IPS-NIHi11 (cell line): ENCODE results near the gene RAB30.
"Not testable (repeated sequence)": the region's sequence is repeated elsewhere in the genome, so short reads cannot be mapped to it uniquely, and the experiment has no call there.

ENCODE experiments used
- DNase-seq: peaks from one replicate; pipeline ENCODE4 v3.0.0; 2012; ENCODE audit warnings: mixed read lengths, low spot score

RAB30 gene

GRCh38 chr11:82981852-82982251 lies 89.8 kb downstream of the RAB30 start:
- DNase-seq = no peak

- no peak for DNase-seq
These were observed 90.8 kb downstream of the RAB30 start for GRCh38 chr11:82980947-82981346.

- DNase-seq = no peak
These were observed 91.4 kb downstream of the RAB30 start for GRCh38 chr11:82980292-82980691.

GRCh38 chr11:82979824-82980223 lies 91.9 kb downstream of the RAB30 start:
- DNase-seq = no peak

- DNase-seq = no peak
These were observed 93.1 kb downstream of the RAB30 start for GRCh38 chr11:82978422-82979099.

- DNase-seq = no peak
These were observed 94.9 kb downstream of the RAB30 start for GRCh38 chr11:82976786-82977185.

- DNase-seq = no peak
These were observed 95.8 kb downstream of the RAB30 start for GRCh38 chr11:82975882-82976281.

- DNase-seq = no peak
These were observed 96.8 kb downstream of the RAB30 start for GRCh38 chr11:82974851-82975250.

GRCh38 chr11:82974135-82974534 lies 97.6 kb downstream of the RAB30 start:
- no peak for DNase-seq

GRCh38 chr11:82972103-82972502 lies 99.6 kb downstream of the RAB30 start:
- no peak for DNase-seq

GRCh38 chr11:82971519-82971946 lies 100.2 kb downstream of the RAB30 start:
- not testable (repeated sequence) for DNase-seq

GRCh38 chr11:82970507-82971083 lies 101.1 kb downstream of the RAB30 start:
- not testable (repeated sequence) for DNase-seq

- DNase-seq = no peak
These were observed 101.9 kb downstream of the RAB30 start for GRCh38 chr11:82969811-82970210.

GRCh38 chr11:82967381-82967780 lies 104.3 kb downstream of the RAB30 start:
- no peak for DNase-seq

GRCh38 chr11:82962021-82962420 lies 109.7 kb downstream of the RAB30 start:
- DNase-seq = not testable (repeated sequence)

- no peak for DNase-seq
These were observed 110.9 kb downstream of the RAB30 start for GRCh38 chr11:82960779-82961143.

- no peak for DNase-seq
These were observed 111.5 kb downstream of the RAB30 start for GRCh38 chr11:82959987-82960778.

- not testable (repeated sequence) for DNase-seq
These were observed 115.8 kb downstream of the RAB30 start for GRCh38 chr11:82955736-82956453.

GRCh38 chr11:82950502-82950901 lies 121.2 kb downstream of the RAB30 start:
- not testable (repeated sequence) for DNase-seq

- no peak for DNase-seq
These were observed 122.3 kb downstream of the RAB30 start for GRCh38 chr11:82949352-82949751.

- DNase-seq = no peak
These were observed 126.0 kb downstream of the RAB30 start for GRCh38 chr11:82945682-82946081.

- DNase-seq = not testable (repeated sequence)
These were observed 126.7 kb downstream of the RAB30 start for GRCh38 chr11:82945041-82945440.
